Measurements from ENCODE around the gene PHF21B.
A peak's percentile ranks its signal among the peaks of the same experiment; 100 is the strongest.
"Not testable (repeated sequence)": the region's sequence is repeated elsewhere in the genome, so short reads cannot be mapped to it uniquely, and the experiment has no call there.

PHF21B gene
- 0 to 0.21 (median 0.07) reads per million in 9 experiments for total RNA-seq

DNA sequence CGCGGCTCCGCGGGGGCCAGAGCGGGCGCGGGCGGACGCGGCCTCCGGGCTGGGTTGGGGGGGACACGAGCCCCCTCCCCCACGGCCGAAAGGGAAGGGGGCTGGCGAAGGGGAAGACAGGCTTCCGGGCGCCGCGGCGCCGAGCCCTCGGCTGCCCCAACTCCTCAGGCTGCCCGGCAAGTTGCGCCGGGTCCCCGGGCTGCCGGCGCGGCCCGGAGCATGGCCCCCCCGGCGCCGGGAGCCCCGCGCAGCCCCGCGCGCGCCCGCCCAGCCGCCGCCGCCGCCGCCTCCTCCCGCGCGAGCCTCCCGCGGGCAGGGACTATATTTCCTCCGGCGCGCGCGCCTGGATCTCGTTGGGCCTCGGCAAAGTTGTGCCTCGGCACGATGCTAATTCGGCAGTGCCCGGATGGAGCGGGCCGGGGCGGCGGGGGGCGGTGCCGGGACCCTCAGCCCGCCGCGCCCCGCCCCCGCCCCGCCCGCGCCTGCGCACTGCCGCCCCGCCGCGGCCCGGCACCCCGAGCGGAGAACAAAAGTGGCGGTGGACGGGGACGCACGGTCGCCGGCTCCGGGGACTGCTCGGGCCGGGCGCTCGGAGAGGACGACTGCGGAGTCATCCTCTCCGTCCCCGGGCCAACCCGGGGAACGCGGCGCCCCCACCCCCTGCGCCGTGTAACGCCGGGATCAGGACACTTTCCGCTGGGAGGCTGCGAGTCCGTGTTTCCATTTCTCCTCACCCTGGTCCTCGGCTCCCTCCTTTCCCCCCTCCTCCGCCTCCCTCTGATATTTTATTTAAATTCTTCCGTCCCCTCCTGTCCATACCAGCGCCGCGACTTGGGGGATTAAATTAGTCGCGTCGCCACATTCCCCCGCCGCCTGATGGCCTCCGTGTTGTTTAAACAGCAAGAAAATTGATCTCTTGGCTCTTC, at the start of gene PHF21B:
PHF21B (minus strand) TSS at position 400 of the 926 bp plus-strand sequence. CDS start 456 bp downstream, outside the sequence.
- Mint-ChIP-seq H3K27ac (no peak within 1 kb of the TSS), H3K9me3 (no peaks in the 10 kb centered on the region), H3K4me3 (peak within 1 kb of the TSS; percentile 85 to 91), H3K4me1 (ENCODE audit: low read depth in 2 of 2) (peaks cover 9 to 11% of the 10 kb centered on the region in 2 donors), H3K27me3 (peaks cover 60 to 66% of the 10 kb centered on the region in 2 donors), H3K36me3 (ENCODE audit: insufficient read depth) (no peaks in the 10 kb centered on the region)
- DNase-seq (no peak), ATAC-seq (replicated peaks) (no peak)

GRCh38 chr22:45059296-45059695, 49.5 kb upstream of the PHF21B start:
- DNase-seq (no peak), ATAC-seq (replicated peaks) (no peak)
- H3K27me3 Mint-ChIP-seq = peaks cover 38 to 47% of the 10 kb centered on the region in 2 donors
- H3K27ac Mint-ChIP-seq = no peak overlapping the region
- no peaks in the 10 kb centered on the region for H3K4me1 Mint-ChIP-seq (ENCODE audit: low read depth in 2 of 2)
- no peaks in the 10 kb centered on the region for H3K36me3 Mint-ChIP-seq (ENCODE audit: insufficient read depth)
- no peak overlapping the region for H3K4me3 Mint-ChIP-seq
- no peaks in the 10 kb centered on the region for H3K9me3 Mint-ChIP-seq

DNA sequence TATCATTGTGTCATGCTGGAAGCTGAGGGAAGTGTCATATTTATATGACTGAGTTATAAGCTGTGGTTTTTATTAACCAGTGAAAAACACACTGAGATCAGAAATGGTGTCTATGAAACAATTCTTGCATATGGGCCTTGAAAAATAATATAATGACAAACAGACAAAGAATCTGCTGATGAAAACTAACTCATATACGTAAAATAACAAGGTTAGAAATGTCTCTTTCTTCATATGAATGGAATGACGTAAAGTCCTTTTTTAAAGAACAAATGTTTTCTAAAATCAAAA, 48.8 kb upstream of the PHF21B start:
- no peaks in the 10 kb centered on the region for H3K36me3 Mint-ChIP-seq (ENCODE audit: insufficient read depth)
- H3K27ac Mint-ChIP-seq = no peak overlapping the region
- H3K27me3 Mint-ChIP-seq = peaks cover 38 to 44% of the 10 kb centered on the region in 2 donors
- ATAC-seq (replicated peaks) (no peak), DNase-seq (no peak)
- H3K4me3 Mint-ChIP-seq = no peak overlapping the region
- H3K9me3 Mint-ChIP-seq = no peaks in the 10 kb centered on the region
- no peaks in the 10 kb centered on the region for H3K4me1 Mint-ChIP-seq (ENCODE audit: low read depth in 2 of 2)

- peaks cover 49 to 53% of the 10 kb centered on the region in 2 donors for H3K27me3 Mint-ChIP-seq
- no peaks in the 10 kb centered on the region for H3K36me3 Mint-ChIP-seq (ENCODE audit: insufficient read depth)
Observed at GRCh38 chr22:45055936-45056335, 46.1 kb upstream of the PHF21B start.

GRCh38 chr22:45053571-45053970, 43.8 kb upstream of the PHF21B start:
- peaks cover 3% of the 10 kb centered on the region for H3K36me3 Mint-ChIP-seq (ENCODE audit: insufficient read depth)
- peaks cover 65 to 76% of the 10 kb centered on the region in 2 donors for H3K27me3 Mint-ChIP-seq
- DNase-seq (no peak), ATAC-seq (replicated peaks) (no peak)
- no peaks in the 10 kb centered on the region for H3K9me3 Mint-ChIP-seq
- H3K4me1 Mint-ChIP-seq (ENCODE audit: low read depth in 2 of 2) = no peaks in the 10 kb centered on the region
- no peak overlapping the region for H3K4me3 Mint-ChIP-seq
- no peak overlapping the region for H3K27ac Mint-ChIP-seq

More at GRCh38 chr22:45055936-45056335, 46.1 kb upstream of the PHF21B start:
- H3K4me3 Mint-ChIP-seq = no peak overlapping the region
- no peaks in the 10 kb centered on the region for H3K4me1 Mint-ChIP-seq (ENCODE audit: low read depth in 2 of 2)
- ATAC-seq (replicated peaks) (no peak), DNase-seq (no peak)
- no peak overlapping the region for H3K27ac Mint-ChIP-seq
- H3K9me3 Mint-ChIP-seq = no peaks in the 10 kb centered on the region

DNA sequence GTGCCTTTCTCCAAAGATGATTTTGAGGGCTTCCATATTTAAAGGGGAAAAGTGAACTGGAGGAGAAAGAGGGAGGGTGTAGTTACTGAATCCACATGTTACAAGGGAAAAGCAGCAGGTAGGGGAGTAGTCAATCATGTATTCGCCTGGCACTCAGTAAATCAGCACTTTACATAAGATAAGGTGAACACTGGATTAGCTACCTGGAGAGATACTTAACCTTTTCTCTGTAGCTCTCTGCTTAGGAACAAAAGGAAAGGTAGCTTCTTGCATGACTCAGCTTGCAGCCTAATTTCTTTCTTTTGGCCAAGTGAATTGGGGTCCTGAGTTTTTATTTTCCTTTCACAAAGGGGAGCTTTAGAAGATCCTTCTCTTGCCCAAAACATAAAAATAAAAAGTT, 43.3 kb upstream of the PHF21B start:
- Mint-ChIP-seq H3K36me3 (ENCODE audit: insufficient read depth) (peaks cover 3% of the 10 kb centered on the region), H3K9me3 (no peaks in the 10 kb centered on the region), H3K27me3 (peaks cover 66 to 81% of the 10 kb centered on the region in 2 donors), H3K27ac (no peak overlapping the region), H3K4me1 (ENCODE audit: low read depth in 2 of 2) (no peaks in the 10 kb centered on the region), H3K4me3 (no peak overlapping the region)
- DNase-seq = no peak
- no peak for ATAC-seq (replicated peaks)

- H3K4me3 Mint-ChIP-seq; H3K4me1 Mint-ChIP-seq (ENCODE audit: low read depth in 2 of 2); H3K27ac Mint-ChIP-seq; H3K36me3 Mint-ChIP-seq (ENCODE audit: insufficient read depth); H3K9me3 Mint-ChIP-seq; DNase-seq; ATAC-seq (replicated peaks): not testable (repeated sequence)
- peaks cover 66 to 82% of the 10 kb centered on the region in 2 donors for H3K27me3 Mint-ChIP-seq
Observed at GRCh38 chr22:45052665-45053064, 42.9 kb upstream of the PHF21B start.

DNA sequence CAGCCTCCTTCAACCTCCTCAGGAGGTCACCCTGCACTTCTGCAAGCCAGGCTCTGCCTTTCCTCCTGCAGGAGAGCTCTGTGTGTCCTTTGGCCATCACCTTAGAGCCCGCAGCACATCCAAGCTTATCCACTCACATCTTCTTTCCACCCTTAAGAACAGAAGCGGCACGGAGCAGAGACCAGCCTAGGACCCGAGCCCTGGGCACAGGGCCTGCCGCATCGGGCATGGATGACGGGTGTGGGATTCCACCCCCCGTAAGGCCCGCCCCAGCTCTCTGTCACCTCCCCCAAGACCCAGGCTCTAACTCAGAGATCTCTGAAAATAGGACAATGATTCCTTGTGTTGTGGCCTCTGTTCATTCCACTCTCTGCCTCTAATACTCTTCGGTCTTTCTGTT, 42.1 kb upstream of the PHF21B start:
- no peak overlapping the region for H3K4me3 Mint-ChIP-seq
- H3K9me3 Mint-ChIP-seq = no peaks in the 10 kb centered on the region
- DNase-seq (no peak), ATAC-seq (replicated peaks) (no peak)
- peaks cover 3% of the 10 kb centered on the region for H3K36me3 Mint-ChIP-seq (ENCODE audit: insufficient read depth)
- H3K27me3 Mint-ChIP-seq = peaks cover 72 to 89% of the 10 kb centered on the region in 2 donors
- no peak overlapping the region for H3K27ac Mint-ChIP-seq
- no peaks in the 10 kb centered on the region for H3K4me1 Mint-ChIP-seq (ENCODE audit: low read depth in 2 of 2)

DNA sequence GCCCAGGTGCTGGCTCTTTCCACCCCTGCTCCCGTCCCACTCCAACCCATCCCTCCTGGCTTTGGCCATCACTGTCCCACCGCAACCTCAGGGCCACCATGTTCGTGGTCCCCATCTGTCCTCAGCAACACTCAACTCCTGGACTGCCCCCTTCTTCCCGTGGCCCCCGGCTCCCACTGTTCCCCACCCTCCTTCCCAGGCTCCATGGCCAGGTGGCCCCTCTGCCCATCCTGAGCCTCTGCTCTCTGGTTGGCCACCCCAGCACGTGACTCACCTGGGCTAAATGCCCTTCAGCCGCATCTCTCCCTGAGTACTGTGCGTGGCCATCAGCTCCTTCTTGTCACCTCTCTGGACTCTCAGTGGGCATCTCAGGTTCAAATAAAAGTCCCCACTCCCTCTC, 41.6 kb upstream of the PHF21B start:
- Mint-ChIP-seq H3K4me3 (no peak overlapping the region), H3K27me3 (peaks cover 74 to 92% of the 10 kb centered on the region in 2 donors), H3K9me3 (no peaks in the 10 kb centered on the region), H3K36me3 (ENCODE audit: insufficient read depth) (peaks cover 3% of the 10 kb centered on the region), H3K4me1 (ENCODE audit: low read depth in 2 of 2) (no peaks in the 10 kb centered on the region), H3K27ac (no peak overlapping the region)
- no peak for DNase-seq
- ATAC-seq (replicated peaks) = no peak

DNA sequence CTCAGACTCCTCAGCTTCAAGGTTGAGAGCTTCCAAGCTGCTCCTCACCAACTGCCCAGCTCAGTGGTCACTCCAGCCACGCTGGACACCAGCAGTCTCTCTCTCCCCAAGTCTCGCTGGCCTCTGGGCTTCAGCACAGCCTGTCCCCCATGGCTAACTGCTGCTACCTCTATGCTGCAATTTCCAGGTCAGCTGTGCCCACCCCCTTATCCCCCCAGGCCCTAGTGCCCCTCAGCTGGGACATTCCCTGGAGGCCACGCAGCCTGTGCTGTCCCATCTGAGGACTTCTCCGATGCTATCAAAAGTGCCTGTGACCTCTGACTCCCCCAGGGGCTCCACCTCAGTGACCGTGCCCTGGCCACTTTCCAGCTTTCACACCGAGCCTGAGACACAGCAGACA, 37.5 kb upstream of the PHF21B start:
- Mint-ChIP-seq H3K4me3 (no peak overlapping the region), H3K36me3 (ENCODE audit: insufficient read depth) (peaks cover 7% of the 10 kb centered on the region), H3K27ac (no peak overlapping the region), H3K9me3 (no peaks in the 10 kb centered on the region), H3K4me1 (ENCODE audit: low read depth in 2 of 2) (no peaks in the 10 kb centered on the region), H3K27me3 (peaks cover 64 to 93% of the 10 kb centered on the region in 2 donors)
- ATAC-seq (replicated peaks) = no peak
- no peak for DNase-seq

GRCh38 chr22:45045208-45045607, 35.4 kb upstream of the PHF21B start:
- Mint-ChIP-seq H3K36me3 (ENCODE audit: insufficient read depth) (peaks cover 7% of the 10 kb centered on the region), H3K27ac (no peak overlapping the region), H3K4me1 (ENCODE audit: low read depth in 2 of 2) (no peaks in the 10 kb centered on the region), H3K27me3 (peaks cover 54 to 85% of the 10 kb centered on the region in 2 donors), H3K9me3 (no peaks in the 10 kb centered on the region), H3K4me3 (no peak overlapping the region)
- no peak for DNase-seq
- no peak for ATAC-seq (replicated peaks)

- peaks cover 58 to 85% of the 10 kb centered on the region in 2 donors for H3K27me3 Mint-ChIP-seq
Observed at GRCh38 chr22:45042263-45042662, 32.5 kb upstream of the PHF21B start.

GRCh38 chr22:45039133-45039532, 29.3 kb upstream of the PHF21B start:
- H3K4me1 Mint-ChIP-seq (ENCODE audit: low read depth in 2 of 2) = no peaks in the 10 kb centered on the region
- H3K27me3 Mint-ChIP-seq = peaks cover 50 to 84% of the 10 kb centered on the region in 2 donors
- no peak overlapping the region for H3K27ac Mint-ChIP-seq
- no peaks in the 10 kb centered on the region for H3K9me3 Mint-ChIP-seq
- peaks cover 4% of the 10 kb centered on the region for H3K36me3 Mint-ChIP-seq (ENCODE audit: insufficient read depth)
- ATAC-seq (replicated peaks) (no peak), DNase-seq (no peak)
- H3K4me3 Mint-ChIP-seq = no peak overlapping the region

More at GRCh38 chr22:45042263-45042662, 32.5 kb upstream of the PHF21B start:
- no peaks in the 10 kb centered on the region for H3K4me1 Mint-ChIP-seq (ENCODE audit: low read depth in 2 of 2)
- no peaks in the 10 kb centered on the region for H3K9me3 Mint-ChIP-seq
- DNase-seq (no peak), ATAC-seq (replicated peaks) (no peak)
- no peak overlapping the region for H3K27ac Mint-ChIP-seq
- H3K36me3 Mint-ChIP-seq (ENCODE audit: insufficient read depth) = peaks cover 4% of the 10 kb centered on the region
- H3K4me3 Mint-ChIP-seq = no peak overlapping the region

DNA sequence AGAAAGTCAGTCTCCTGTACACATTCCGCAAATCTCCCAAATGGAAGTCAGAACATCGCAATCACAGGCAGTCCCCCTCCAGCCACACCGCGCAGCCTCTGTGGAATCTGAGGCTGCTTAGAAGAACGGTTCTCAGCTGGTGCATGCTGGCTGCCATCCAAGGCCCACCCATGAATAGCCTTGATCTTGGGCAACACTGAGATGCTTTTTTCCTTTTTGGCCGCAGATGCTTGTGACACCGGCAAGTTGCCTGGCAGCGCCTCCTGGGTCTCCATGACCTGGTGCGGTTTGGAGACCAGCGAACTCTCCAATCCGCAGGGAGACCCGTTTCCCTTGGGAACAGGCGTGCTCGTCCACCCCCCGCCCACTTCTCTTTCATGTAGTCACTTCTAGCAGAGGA, 26.3 kb upstream of the PHF21B start:
- Mint-ChIP-seq H3K36me3 (ENCODE audit: insufficient read depth) (no peaks in the 10 kb centered on the region), H3K27me3 (peaks cover 38 to 72% of the 10 kb centered on the region in 2 donors), H3K27ac (no peak overlapping the region), H3K4me3 (no peak overlapping the region), H3K4me1 (ENCODE audit: low read depth in 2 of 2) (no peaks in the 10 kb centered on the region), H3K9me3 (no peaks in the 10 kb centered on the region)
- no peak for ATAC-seq (replicated peaks)
- no peak for DNase-seq
